GM12874 (cell line): ENCODE results near the gene TMPRSS2.

Source experiments
- CTCF ChIP-seq: IDR thresholded peaks from 2 replicates; pipeline ENCODE4 v1.5.1; 2011; ENCODE audit warnings: low read depth, mild to moderate bottlenecking, control low read depth, low read length, moderate library complexity; ENCODE audit not compliant: insufficient read depth

TMPRSS2 gene

DNA sequence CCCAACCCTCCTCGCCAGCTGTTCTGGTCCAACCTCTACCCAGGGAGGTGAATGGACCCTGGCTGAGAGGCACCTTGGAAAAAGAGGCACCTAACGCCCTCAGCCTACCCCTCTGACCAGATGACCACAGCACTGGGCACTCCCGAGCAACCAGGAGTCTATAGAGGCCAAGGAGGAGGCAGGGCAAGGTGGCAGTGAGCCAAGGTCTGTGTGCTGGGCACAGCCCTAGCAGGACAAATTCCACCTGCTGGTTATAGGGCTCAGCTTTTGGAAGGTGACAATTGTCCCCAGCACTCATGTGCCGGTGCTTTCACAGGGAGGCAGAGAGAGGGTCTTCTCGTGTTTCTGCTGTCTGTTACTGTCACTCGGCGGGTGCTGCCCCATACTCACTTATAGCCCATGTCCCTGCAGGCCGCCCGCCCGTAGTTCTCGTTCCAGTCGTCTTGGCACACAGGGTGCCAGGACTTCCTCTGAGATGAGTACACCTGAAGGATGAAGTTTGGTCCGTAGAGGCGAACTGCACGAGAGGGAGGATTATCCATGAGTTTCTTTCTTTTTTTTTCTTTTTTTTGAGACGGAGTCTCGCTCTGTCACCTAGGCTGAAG is 27.8 kb downstream of the TMPRSS2 start:
- no peak for TF ChIP-seq CTCF

GRCh38 chr21:41479686-41480085 is 28.3 kb downstream of the TMPRSS2 start:
- no peak for TF ChIP-seq CTCF

- no peak for TF ChIP-seq CTCF
Observed at GRCh38 chr21:41478319-41479177, 29.4 kb downstream of the TMPRSS2 start.

- TF ChIP-seq CTCF, result no peak
Observed at GRCh38 chr21:41477641-41478318, 30.2 kb downstream of the TMPRSS2 start.

GRCh38 chr21:41475714-41476420 is 32.1 kb downstream of the TMPRSS2 start:
- TF ChIP-seq CTCF, result no peak

DNA sequence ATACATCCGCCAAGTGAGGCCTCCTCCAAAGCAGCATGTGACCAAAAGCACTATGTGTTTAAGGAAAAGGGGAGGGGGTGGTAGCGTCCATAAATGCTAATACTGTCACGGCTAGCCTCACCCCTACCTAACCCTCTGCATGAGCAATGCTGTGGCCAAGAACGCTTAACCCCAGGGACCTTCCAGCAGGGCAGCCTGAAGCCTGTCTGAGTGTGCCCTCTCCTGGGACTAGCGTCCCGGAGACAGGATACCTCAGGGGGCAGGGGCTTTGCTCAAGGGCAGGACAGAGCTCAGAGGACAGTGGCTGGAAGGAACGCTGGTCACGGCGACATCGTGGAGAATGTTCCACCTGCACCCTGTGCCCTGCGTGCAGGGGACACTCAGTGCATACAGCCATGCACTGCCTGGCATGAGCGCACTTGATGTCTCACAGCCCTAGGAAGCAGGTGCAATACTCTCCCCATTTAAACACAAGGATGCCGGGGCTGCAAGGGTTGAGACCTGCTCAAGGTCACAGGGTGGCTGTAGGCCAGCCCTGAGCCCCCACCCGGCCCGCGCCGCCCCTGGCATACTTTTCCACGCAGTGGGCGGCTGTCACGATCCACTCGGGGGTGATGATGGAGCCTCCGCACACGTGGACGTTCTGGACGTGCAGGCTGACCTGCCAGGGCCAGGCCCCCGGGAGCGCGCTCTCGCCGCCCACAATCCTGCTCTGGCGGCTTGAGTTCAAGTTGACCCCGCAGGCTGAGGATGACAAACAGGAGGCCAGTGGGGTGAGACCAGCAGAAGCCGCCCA is 35.0 kb downstream of the TMPRSS2 start:
- no peak for TF ChIP-seq CTCF
